OCI-LY3 (cell line): ENCODE measurements around the gene CAPN15.

ENCODE experiments used
- H2AFZ ChIP-seq: fragments of 200-600, 300-600 bp; shearing (Covaris generic); 2 replicates; pipeline ENCODE4 v1.6.0; 2014; ENCODE audit warnings: antibody characterized with exemption, low read depth, low read length
- H3K27ac ChIP-seq: fragments of 200-600, 300-600 bp; sonication (generic); 2 replicates; pipeline ENCODE4 v1.5.1; 2014; ENCODE audit warnings: mild to moderate bottlenecking, low read length, moderate library complexity, mixed read lengths
- H3K27me3 ChIP-seq: fragments of 200-600, 300-600 bp; sonication (generic); 2 replicates; pipeline ENCODE4 v1.6.1; 2014; ENCODE audit warnings: low read depth, low read length, mixed read lengths
- H3K36me3 ChIP-seq: fragments of 200-600, 300-600 bp; sonication (generic); replicated peaks from 2 replicates; pipeline ENCODE3; 2014; ENCODE audit warnings: low read depth, low read length, mixed read lengths
- H3K4me1 ChIP-seq: fragments of 300-600, 200-600 bp; sonication (generic); 2 replicates; pipeline ENCODE4 v1.6.1; 2014; ENCODE audit warnings: low read length, mixed read lengths
- H3K4me2 ChIP-seq: fragments of 200-600, 300-600 bp; sonication (generic); 2 replicates; pipeline ENCODE4 v1.6.1; 2014; ENCODE audit warnings: low read length, mixed read lengths
- H3K4me3 ChIP-seq: fragments of 300-600, 200-600 bp; sonication (generic); 2 replicates; pipeline ENCODE4 v1.5.1; 2014; ENCODE audit warnings: antibody characterized with exemption, mild to moderate bottlenecking, low read length, moderate library complexity
- H3K79me2 ChIP-seq: fragments of 300-600, 200-600 bp; shearing (Covaris generic); 2 replicates; pipeline ENCODE4 v1.6.1; 2014; ENCODE audit warnings: mild to moderate bottlenecking, low read length, mixed read lengths
- H3K9ac ChIP-seq: fragments of 300-600, 200-600 bp; shearing (Covaris generic); 2 replicates; pipeline ENCODE4 v1.6.0; 2014; ENCODE audit warnings: mild to moderate bottlenecking, low read length, moderate library complexity
- H3K9me3 ChIP-seq: fragments of 200-600, 300-600 bp; shearing (Covaris generic); 2 replicates; pipeline ENCODE4 v1.6.1; 2014; ENCODE audit warnings: low read length, mixed read lengths; ENCODE audit not compliant: insufficient read depth
- H4K20me1 ChIP-seq: fragments of 200-600, 300-600 bp; sonication (generic); 2 replicates; pipeline ENCODE4 v1.6.1; 2016; ENCODE audit warnings: low read length, mixed read lengths; ENCODE audit not compliant: insufficient read depth
- CTCF ChIP-seq: fragments of 200-600, 300-600 bp; sonication (generic); IDR thresholded peaks from 2 replicates; pipeline ENCODE4 v1.5.1; 2014; ENCODE audit warnings: antibody characterized with exemption, low read length, low read depth
- EZH2phosphoT487 ChIP-seq: fragments of 200-600 bp; shearing (Covaris generic); IDR thresholded peaks from 2 replicates; pipeline ENCODE4 v1.6.1; 2018; ENCODE audit warnings: antibody characterized with exemption, mixed run types, low read depth

Gene CAPN15

GRCh38 chr16:580946-581498, 53.5 kb downstream of the CAPN15 start:
- Histone ChIP-seq H3K36me3 (no peaks in the 10 kb centered on the region), H3K9ac (no peak overlapping the region), H4K20me1 (no peaks in the 10 kb centered on the region), H3K4me2 (no peak overlapping the region), H2AFZ (no peak overlapping the region), H3K27me3 (no peaks in the 10 kb centered on the region; the same call in 1 of the 2 replicates), H3K4me1 (no peaks in the 10 kb centered on the region), H3K9me3 (no peaks in the 10 kb centered on the region), H3K4me3 (no peak overlapping the region), H3K27ac (no peak overlapping the region), H3K79me2 (no peaks in the 10 kb centered on the region)
- TF ChIP-seq CTCF, result no peak

GRCh38 chr16:582218-582613, 54.7 kb downstream of the CAPN15 start:
- H3K9me3 ChIP-seq, result no peaks in the 10 kb centered on the region
- H2AFZ ChIP-seq, result no peak overlapping the region
- no peak overlapping the region for H3K9ac ChIP-seq
- no peak overlapping the region for H3K27ac ChIP-seq
- no peaks in the 10 kb centered on the region; the same call in 1 of the 2 replicates for H3K27me3 ChIP-seq
- peaks cover 3% of the 10 kb centered on the region for H3K79me2 ChIP-seq
- H4K20me1 ChIP-seq, result no peaks in the 10 kb centered on the region
- peaks cover under 1% of the 10 kb centered on the region for H3K36me3 ChIP-seq
- no peak overlapping the region for H3K4me2 ChIP-seq
- no peak overlapping the region for H3K4me3 ChIP-seq
- TF ChIP-seq EZH2phosphoT487, result no peak
- no peak for TF ChIP-seq CTCF
- H3K4me1 ChIP-seq, result no peaks in the 10 kb centered on the region

GRCh38 chr16:582614-583331, 55.3 kb downstream of the CAPN15 start:
- peaks cover 8% of the 10 kb centered on the region for H3K79me2 ChIP-seq
- peaks cover 4% of the 10 kb centered on the region for H3K36me3 ChIP-seq
- no peaks in the 10 kb centered on the region for H3K9me3 ChIP-seq
- no peaks in the 10 kb centered on the region for H4K20me1 ChIP-seq
- H3K4me3 ChIP-seq, result no peak overlapping the region
- no peak overlapping the region for H2AFZ ChIP-seq
- no peak overlapping the region for H3K4me2 ChIP-seq
- no peak for TF ChIP-seq EZH2phosphoT487
- no peak for TF ChIP-seq CTCF
- H3K9ac ChIP-seq, result no peak overlapping the region
- no peaks in the 10 kb centered on the region; the same call in 1 of the 2 replicates for H3K27me3 ChIP-seq
- H3K4me1 ChIP-seq, result peaks cover 5% of the 10 kb centered on the region
- H3K27ac ChIP-seq, result no peak overlapping the region

- peaks cover 15% of the 10 kb centered on the region for H3K79me2 ChIP-seq
These were observed 55.9 kb downstream of the CAPN15 start for GRCh38 chr16:583470-583814.

More at GRCh38 chr16:583470-583814, 55.9 kb downstream of the CAPN15 start:
- H3K27me3 ChIP-seq, result no peaks in the 10 kb centered on the region; the same call in 1 of the 2 replicates
- H3K9me3 ChIP-seq, result no peaks in the 10 kb centered on the region
- H3K27ac ChIP-seq, result no peak overlapping the region
- H2AFZ ChIP-seq, result no peak overlapping the region
- H3K36me3 ChIP-seq, result peaks cover 4% of the 10 kb centered on the region
- no peak overlapping the region for H3K4me2 ChIP-seq
- H3K9ac ChIP-seq, result no peak overlapping the region
- no peak overlapping the region for H3K4me3 ChIP-seq
- no peaks in the 10 kb centered on the region for H4K20me1 ChIP-seq
- peaks cover 8% of the 10 kb centered on the region for H3K4me1 ChIP-seq
- no peak for TF ChIP-seq EZH2phosphoT487
